Testis (tissue), 3 donors: ENCODE measurements around the gene ARAP1. TPM values are rescaled to one million over a fixed set of nuclear protein-coding genes. Genes with fewer than 3 reads are reported as not detected.

Experiments
- DNase-seq: peaks from one replicate; pipeline ENCODE4 v3.0.0-alpha.2; 2019
- H3K27ac ChIP-seq, 2 donors: fragments of 200-600 bp; sonication (generic); one replicate each; pipeline ENCODE4 v1.5.1; 2019
- H3K27me3 ChIP-seq: fragments of 200-600 bp; sonication (generic); one replicate; pipeline ENCODE4 v1.5.1; 2019
- H3K36me3 ChIP-seq: fragments of 200-600 bp; sonication (generic); one replicate; pipeline ENCODE4 v1.5.1; 2017; ENCODE audit warnings: low read depth; ENCODE audit errors: missing control alignments
- H3K4me1 ChIP-seq: fragments of 200-600 bp; sonication (generic); one replicate; pipeline ENCODE4 v1.5.1; 2019
- H3K4me3 ChIP-seq, 2 donors: fragments of 200-600 bp; sonication (generic); one replicate each; pipeline ENCODE4 v1.5.1; 2017 to 2019
- H3K9me3 ChIP-seq: fragments of 200-600 bp; sonication (generic); one replicate; pipeline ENCODE4 v1.5.1; 2017
- CTCF ChIP-seq, 3 experiments: fragments of 450-650 bp in 2 of 3; fragments of 200-600 bp in 1 of 3; sonication (generic) in 1 of 3; IDR thresholded peaks; one replicate each; pipeline ENCODE4 v1.5.1; 2016 to 2019; ENCODE audit warnings: antibody characterized with exemption in 3 of 3, mild to moderate bottlenecking in 2 of 3, moderate library complexity in 1 of 3
- POLR2A ChIP-seq: fragments of 450-650 bp; IDR thresholded peaks from one replicate; pipeline ENCODE4 v1.6.1; 2017; ENCODE audit warnings: antibody characterized with exemption, mild to moderate bottlenecking, moderate library complexity
- WGBS, 2 donors: methylation state at CpG; one replicate each; pipeline ENCODE4 v1.1.5; 2018; 5-methylcytosine and 5-hydroxymethylcytosine counted together
- intact Hi-C: fragments of 100-400 bp; cut with DNase I; formaldehyde crosslinking; loops from one replicate; pipeline ENCODE4 v1.15.1; 2023; ENCODE audit warnings: low total_unique reads
- polyA plus RNA-seq: library from polyadenylated mRNA; stranded (reverse); fragments of 350-450 nt; fragmentation: Illumina TruSeq; extraction: RNeasy Lipid Tissue Mini Kit (QIAGEN cat#74804); gene quantifications from one replicate; pipeline ENCODE4 v1.2.3, GENCODE V29; 2014; ENCODE audit warnings: low read depth, low replicate concordance; ENCODE audit not compliant: insufficient read depth
- total RNA-seq, 2 donors: library from RNA; depleted of rRNA; stranded (reverse); fragments of >200 nt; gene quantifications; one replicate each; pipeline ENCODE4 v1.2.3, GENCODE V29; 2016

The ARAP1 gene
- total and polyA plus RNA-seq, 3 donors from 2014 or later = 46.9 to 88.3 (median 65.2) TPM

GRCh38 chr11:72681226-72682153 lies 70.7 kb downstream of the ARAP1 start:
- Histone ChIP-seq H3K27me3 (no peaks in the 10 kb centered on the region), H3K27ac (no peak overlapping the region), H3K36me3 (no peaks in the 10 kb centered on the region), H3K4me1 (peaks cover 4% of the 10 kb centered on the region), H3K4me3 (no peak overlapping the region), H3K9me3 (no peaks in the 10 kb centered on the region)
- 45 to 47% methylated on average over 17 of the region's 17 CpGs for WGBS, 2 donors
- no peak for DNase-seq
- intact Hi-C loops = no loop called here
- no peak for TF ChIP-seq POLR2A

- TF ChIP-seq POLR2A = no peak
- no peak for TF ChIP-seq CTCF (IDR thresholded peaks at IDR 0.05)
- intact Hi-C loops = no loop called here
- no peak overlapping the region for H3K27ac ChIP-seq
- no peaks in the 10 kb centered on the region for H3K36me3 ChIP-seq
- no peaks in the 10 kb centered on the region for H3K27me3 ChIP-seq
- no peaks in the 10 kb centered on the region for H3K9me3 ChIP-seq
- H3K4me3 ChIP-seq = no peak overlapping the region
- peaks cover 3% of the 10 kb centered on the region for H3K4me1 ChIP-seq
- no peak for DNase-seq
- WGBS, 2 donors = 60 to 67% methylated on average over 3 to 6 of the region's 6 CpGs
These were observed 71.5 kb downstream of the ARAP1 start for GRCh38 chr11:72680624-72681158.

GRCh38 chr11:72679869-72680268 lies 72.3 kb downstream of the ARAP1 start:
- Histone ChIP-seq H3K4me3 (no peak overlapping the region), H3K9me3 (no peaks in the 10 kb centered on the region), H3K27me3 (no peaks in the 10 kb centered on the region), H3K4me1 (peaks cover 3% of the 10 kb centered on the region), H3K36me3 (no peaks in the 10 kb centered on the region), H3K27ac (no peak overlapping the region)
- no peak for DNase-seq
- intact Hi-C loops = no loop called here
- WGBS, 2 donors = 42 to 44% methylated on average over 4 to 5 of the region's 5 CpGs
- no peak for TF ChIP-seq CTCF (IDR thresholded peaks at IDR 0.05)
- TF ChIP-seq POLR2A = no peak

GRCh38 chr11:72678524-72678923 lies 73.7 kb downstream of the ARAP1 start:
- Histone ChIP-seq H3K27me3 (no peaks in the 10 kb centered on the region), H3K27ac (no peak overlapping the region), H3K4me1 (peaks cover 3% of the 10 kb centered on the region), H3K4me3 (no peak overlapping the region), H3K9me3 (no peaks in the 10 kb centered on the region), H3K36me3 (no peaks in the 10 kb centered on the region)
- intact Hi-C loops = no loop called here
- TF ChIP-seq CTCF (IDR thresholded peaks at IDR 0.05) (no peak), POLR2A (no peak)
- DNase-seq = no peak
- 62 to 71% methylated on average over 7 to 8 of the region's 8 CpGs for WGBS, 2 donors

- 2 to 3% methylated on average over 30 of the region's 30 CpGs for WGBS, 2 donors
- TF ChIP-seq CTCF (IDR thresholded peaks at IDR 0.05) = no peak
- TF ChIP-seq POLR2A = no peak
- no peak overlapping the region for H3K4me3 ChIP-seq
- no peak overlapping the region for H3K27ac ChIP-seq
- intact Hi-C loops = no loop called here
- no peaks in the 10 kb centered on the region for H3K27me3 ChIP-seq
- H3K9me3 ChIP-seq = no peaks in the 10 kb centered on the region
- DNase-seq = peak; percentile 74
- H3K36me3 ChIP-seq = no peaks in the 10 kb centered on the region
- peaks cover 3% of the 10 kb centered on the region for H3K4me1 ChIP-seq
These were observed 75.3 kb downstream of the ARAP1 start for GRCh38 chr11:72676861-72677341.
